Skeletal muscle tissue (tissue), 4 donors: Measurements from ENCODE around the gene DENND5A. TPM values are rescaled to one million over a fixed set of nuclear protein-coding genes. Genes with fewer than 3 reads are reported as not detected.
"Not testable (repeated sequence)": the region's sequence is repeated elsewhere in the genome, so short reads cannot be mapped to it uniquely, and the experiment has no call there.

Source experiments
- H3K27ac ChIP-seq: one replicate; pipeline ENCODE4 v1.7.0; 2013; ENCODE audit warnings: mild to moderate bottlenecking, low read depth, low read length, inconsistent platforms
- H3K27me3 ChIP-seq, 3 donors: one replicate each; pipeline ENCODE4 v1.7.0; 2013; ENCODE audit warnings: low read length in 3 of 3; ENCODE audit not compliant: control insufficient read depth in 3 of 3, insufficient read depth in 3 of 3
- H3K36me3 ChIP-seq, 3 donors: one replicate each; pipeline ENCODE4 v1.7.0; 2013; ENCODE audit warnings: low read length in 3 of 3; ENCODE audit not compliant: control insufficient read depth in 3 of 3, insufficient read depth in 3 of 3
- H3K4me1 ChIP-seq, 3 donors: one replicate each; pipeline ENCODE4 v1.7.0; 2013; ENCODE audit warnings: low read length in 3 of 3, mild to moderate bottlenecking in 3 of 3; ENCODE audit not compliant: control insufficient read depth in 3 of 3, insufficient read depth in 3 of 3
- H3K4me3 ChIP-seq, 3 donors: one replicate each; pipeline ENCODE4 v1.7.0; 2013; ENCODE audit warnings: low read length in 3 of 3
- H3K9ac ChIP-seq, 3 donors: one replicate each; pipeline ENCODE4 v1.7.0; 2013; ENCODE audit warnings: low read length in 3 of 3, mild to moderate bottlenecking in 3 of 3, moderate library complexity in 2 of 3, low read depth in 1 of 3
- H3K9me3 ChIP-seq, 3 donors: one replicate each; pipeline ENCODE4 v1.7.0; 2013; ENCODE audit warnings: low read length in 3 of 3; ENCODE audit not compliant: control insufficient read depth in 3 of 3
- total RNA-seq: library from RNA; depleted of rRNA; stranded (reverse); fragments of >200 nt; gene quantifications from one replicate; pipeline ENCODE4 v1.2.3, GENCODE V29; 2014
- donor health status: Osteomylitis.

DENND5A gene
- total RNA-seq, 1 donor from 2014 or later = 118 TPM

DNA sequence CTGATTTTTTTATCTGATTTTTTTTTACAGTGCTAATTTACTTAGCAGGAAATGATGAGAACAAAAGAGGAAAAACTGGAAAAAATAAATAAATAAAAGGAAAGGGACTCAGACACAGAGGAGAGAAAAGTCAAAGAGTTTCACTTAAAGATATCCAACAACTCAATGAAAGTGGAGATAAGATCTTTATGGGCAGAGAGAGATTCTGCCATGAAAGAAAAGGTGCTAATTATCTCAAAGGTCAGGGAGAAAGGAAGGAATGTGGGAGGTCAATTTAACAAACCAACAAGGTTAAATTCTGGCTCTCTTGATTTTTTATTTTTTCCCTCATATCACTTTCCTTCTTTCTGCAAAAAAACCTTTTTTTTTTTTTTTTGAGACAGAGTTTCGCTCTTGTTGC is 86.0 kb downstream of the DENND5A start:
- no peaks in the 10 kb centered on the region for H3K4me1 ChIP-seq
- peaks cover 11 to 32% (median 28%) of the 10 kb centered on the region in 3 donors for H3K36me3 ChIP-seq
- no peaks in the 10 kb centered on the region for H3K27me3 ChIP-seq
- no peak overlapping the region for H3K4me3 ChIP-seq
- H3K9me3 ChIP-seq = no peaks in the 10 kb centered on the region
- H3K27ac ChIP-seq = no peak overlapping the region
- no peak overlapping the region for H3K9ac ChIP-seq

DNA sequence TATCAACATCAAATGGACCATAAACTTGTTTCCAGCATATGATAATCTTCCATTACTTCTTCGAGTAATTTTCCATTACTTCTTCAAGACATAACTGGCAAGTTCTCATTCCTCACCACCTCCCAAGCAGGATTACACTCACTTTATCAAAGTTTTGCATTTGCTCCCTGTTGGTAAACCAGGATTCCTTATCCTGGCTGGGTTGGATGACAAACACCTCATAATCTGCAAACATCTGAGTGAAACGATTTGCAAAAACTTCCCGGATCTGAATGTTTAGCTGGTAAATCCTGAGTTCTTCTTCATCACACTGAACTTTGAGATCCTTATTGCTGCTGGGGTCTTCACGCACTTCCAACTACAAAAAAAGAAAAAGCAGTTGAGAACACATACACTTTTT is 86.4 kb downstream of the DENND5A start:
- no peak overlapping the region for H3K27ac ChIP-seq
- no peak overlapping the region for H3K4me3 ChIP-seq
- H3K9me3 ChIP-seq = no peaks in the 10 kb centered on the region
- peaks cover 11 to 32% (median 28%) of the 10 kb centered on the region in 3 donors for H3K36me3 ChIP-seq
- no peaks in the 10 kb centered on the region for H3K4me1 ChIP-seq
- no peak overlapping the region for H3K9ac ChIP-seq
- no peaks in the 10 kb centered on the region for H3K27me3 ChIP-seq

DNA sequence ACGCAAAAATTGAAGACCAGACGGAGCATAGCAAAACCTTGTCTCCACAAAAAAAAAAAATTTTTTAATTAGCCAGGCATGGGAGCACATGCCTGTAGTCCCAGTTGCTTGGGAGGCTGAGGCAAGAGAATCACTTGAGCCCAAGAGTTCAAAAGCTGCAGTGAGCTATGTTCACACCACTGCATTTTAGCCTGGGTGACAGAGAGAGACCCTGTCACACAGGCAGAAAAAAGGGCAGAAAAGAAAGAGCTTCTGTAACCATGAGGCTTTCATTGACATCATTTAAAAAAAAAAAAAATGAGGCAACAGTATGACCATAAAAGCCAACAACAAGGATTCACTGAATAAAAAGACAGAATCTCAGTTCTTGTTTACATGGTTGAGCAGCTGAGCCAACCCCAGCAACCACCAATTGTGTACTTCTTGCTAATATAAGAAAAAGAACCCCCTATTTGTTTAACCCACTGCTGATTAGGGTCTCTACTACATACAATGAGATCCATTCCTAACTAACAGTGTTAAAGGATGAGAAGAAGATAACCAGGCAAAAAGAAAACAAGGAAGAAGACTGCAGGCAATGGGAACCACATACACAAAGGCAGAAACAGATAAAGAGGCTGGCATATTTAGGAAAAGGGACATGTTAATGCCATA is 87.6 kb downstream of the DENND5A start:
- H3K4me1 ChIP-seq = no peaks in the 10 kb centered on the region
- H3K9ac ChIP-seq = no peak overlapping the region
- H3K9me3 ChIP-seq = no peaks in the 10 kb centered on the region
- H3K4me3 ChIP-seq = no peak overlapping the region
- H3K27me3 ChIP-seq = no peaks in the 10 kb centered on the region
- H3K27ac ChIP-seq = no peak overlapping the region
- H3K36me3 ChIP-seq = peaks cover 11 to 32% (median 28%) of the 10 kb centered on the region in 3 donors

DNA sequence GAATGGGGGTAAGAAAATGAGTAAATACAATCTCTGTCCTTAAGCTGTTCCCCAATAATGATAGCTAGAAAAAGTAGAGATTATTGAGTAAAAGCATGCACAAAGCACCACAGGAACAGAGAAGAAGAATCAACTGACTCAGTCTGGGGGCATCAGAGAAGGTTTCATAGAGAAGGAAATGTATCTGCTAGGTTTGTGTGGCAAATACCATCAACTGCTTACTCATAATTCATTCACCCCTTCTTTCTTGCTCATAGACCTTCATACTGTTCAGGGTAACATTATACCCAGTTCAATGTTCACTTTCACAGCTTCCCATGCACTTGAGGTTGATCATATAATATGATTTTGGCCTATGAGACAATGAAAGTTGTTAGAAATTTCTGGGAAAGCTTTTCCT is 88.6 kb downstream of the DENND5A start:
- no peak overlapping the region for H3K4me3 ChIP-seq
- H3K36me3 ChIP-seq = peaks cover 11 to 34% (median 28%) of the 10 kb centered on the region in 3 donors

DNA sequence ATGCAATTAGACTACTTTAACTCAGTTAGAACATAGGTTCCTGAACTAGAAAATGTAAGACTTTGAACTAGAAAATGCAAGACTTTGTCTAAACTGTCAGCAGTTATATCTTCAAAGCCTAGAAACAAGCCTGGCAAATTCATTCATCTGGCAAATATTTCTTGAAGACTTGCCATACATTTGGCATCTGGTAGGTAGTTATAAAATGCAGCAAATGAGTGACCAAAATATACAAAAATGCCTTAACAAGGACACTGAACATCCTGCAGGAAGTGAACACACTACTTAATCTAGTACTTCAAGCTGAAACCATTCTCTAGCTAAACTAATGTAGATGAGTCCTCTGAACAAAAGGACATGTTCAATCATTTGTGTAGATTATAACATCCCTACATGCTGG is 89.0 kb downstream of the DENND5A start:
- Histone ChIP-seq H3K4me3 (no peak overlapping the region), H3K27ac (no peak overlapping the region), H3K36me3 (peaks cover 11 to 34% (median 28%) of the 10 kb centered on the region in 3 donors), H3K27me3 (no peaks in the 10 kb centered on the region), H3K9me3 (no peaks in the 10 kb centered on the region), H3K4me1 (peaks cover 0 to under 1% (median 0%) of the 10 kb centered on the region in 3 donors), H3K9ac (no peak overlapping the region)

More for the DNA sequence above, 88.6 kb downstream of the DENND5A start:
- H3K9ac ChIP-seq = no peak overlapping the region
- no peak overlapping the region for H3K27ac ChIP-seq
- H3K4me1 ChIP-seq = no peaks in the 10 kb centered on the region
- H3K9me3 ChIP-seq = no peaks in the 10 kb centered on the region
- H3K27me3 ChIP-seq = no peaks in the 10 kb centered on the region

DNA sequence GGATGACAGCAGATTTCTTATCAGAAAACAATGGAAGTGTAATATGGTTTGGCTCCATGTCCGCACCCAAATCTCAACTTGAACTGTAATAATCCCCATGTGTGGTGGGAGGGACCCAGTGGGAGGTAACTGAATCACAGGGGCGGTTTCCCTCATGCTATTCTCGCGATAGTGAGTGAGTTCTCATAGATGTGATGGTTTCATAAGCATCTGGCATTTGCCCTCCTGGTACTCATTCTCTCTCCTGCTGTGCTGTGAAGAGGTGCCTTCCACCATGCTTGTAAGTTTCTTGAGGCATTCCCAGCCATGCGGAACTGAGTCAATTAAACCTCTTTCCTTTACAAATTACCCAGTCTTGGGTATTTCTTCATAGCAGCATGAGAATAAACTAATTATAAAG is 92.8 kb downstream of the DENND5A start:
- Histone ChIP-seq H3K4me3 (no peak overlapping the region), H3K4me1 (peaks cover 0 to 17% (median 8%) of the 10 kb centered on the region in 3 donors), H3K36me3 (peaks cover 2 to 25% (median 17%) of the 10 kb centered on the region in 3 donors), H3K27ac (no peak overlapping the region), H3K9ac (no peak overlapping the region), H3K27me3 (no peaks in the 10 kb centered on the region), H3K9me3 (no peaks in the 10 kb centered on the region)

DNA sequence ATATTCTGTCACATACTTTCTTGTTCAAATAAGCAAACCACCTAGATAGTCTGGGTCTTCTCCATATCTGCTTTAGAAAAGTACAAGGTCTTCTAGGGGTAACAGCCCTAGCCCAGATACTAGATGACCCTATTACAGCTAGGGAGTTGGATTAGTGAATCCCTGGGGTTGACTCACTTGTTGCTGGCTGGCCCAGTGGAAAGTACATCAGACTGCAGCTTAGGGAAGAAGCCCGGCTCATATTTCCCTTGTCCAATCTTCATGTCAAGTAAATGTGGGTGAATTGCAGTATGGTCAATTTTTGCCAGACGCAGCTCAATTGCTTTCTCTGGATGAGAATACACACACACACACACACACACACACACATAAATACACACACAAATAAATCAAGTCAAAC is 94.7 kb downstream of the DENND5A start:
- Histone ChIP-seq H3K27ac (no peak overlapping the region), H3K27me3 (no peaks in the 10 kb centered on the region), H3K9me3 (no peaks in the 10 kb centered on the region), H3K36me3 (peaks cover 5 to 19% (median 10%) of the 10 kb centered on the region in 3 donors), H3K9ac (no peak overlapping the region), H3K4me1 (peaks cover 0 to 17% (median 8%) of the 10 kb centered on the region in 3 donors), H3K4me3 (no peak overlapping the region)

DNA sequence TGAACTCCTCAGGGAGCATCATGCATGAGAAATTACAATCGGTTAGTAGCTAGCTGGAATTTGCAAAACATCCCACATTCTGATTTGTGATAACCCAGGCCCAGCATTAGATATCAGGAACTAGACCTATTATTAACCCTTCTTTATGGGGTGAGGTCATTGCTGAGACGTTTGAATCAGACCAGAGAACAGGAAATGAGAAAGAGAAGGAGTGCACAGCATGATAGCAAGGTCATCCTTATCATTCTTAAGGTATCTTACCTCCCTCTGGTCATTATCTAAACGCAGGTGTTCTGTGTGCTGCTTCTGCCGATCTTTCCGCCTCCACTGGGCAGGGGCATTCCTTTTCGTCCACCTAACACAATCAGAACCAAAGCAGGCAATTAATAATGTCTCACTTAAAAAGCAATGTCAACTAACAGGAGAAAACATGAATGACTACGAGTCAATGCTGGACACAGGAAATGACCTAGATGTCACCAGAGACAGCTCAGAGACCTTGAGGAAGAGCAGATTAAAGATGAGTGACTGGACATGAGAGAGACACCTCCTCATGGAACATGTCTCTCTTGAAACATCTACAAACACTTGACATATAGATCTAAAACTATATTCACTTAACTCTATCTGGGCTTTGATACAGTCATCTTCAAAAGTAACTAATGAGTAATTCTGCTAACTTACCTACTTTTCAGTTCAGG is 95.4 kb downstream of the DENND5A start:
- no peak overlapping the region for H3K27ac ChIP-seq
- H3K27me3 ChIP-seq = no peaks in the 10 kb centered on the region
- no peak overlapping the region for H3K4me3 ChIP-seq
- no peak overlapping the region for H3K9ac ChIP-seq
- peaks cover 7 to 22% (median 8%) of the 10 kb centered on the region in 3 donors for H3K36me3 ChIP-seq
- peaks cover 0 to 17% (median 8%) of the 10 kb centered on the region in 3 donors for H3K4me1 ChIP-seq
- H3K9me3 ChIP-seq = no peaks in the 10 kb centered on the region

DNA sequence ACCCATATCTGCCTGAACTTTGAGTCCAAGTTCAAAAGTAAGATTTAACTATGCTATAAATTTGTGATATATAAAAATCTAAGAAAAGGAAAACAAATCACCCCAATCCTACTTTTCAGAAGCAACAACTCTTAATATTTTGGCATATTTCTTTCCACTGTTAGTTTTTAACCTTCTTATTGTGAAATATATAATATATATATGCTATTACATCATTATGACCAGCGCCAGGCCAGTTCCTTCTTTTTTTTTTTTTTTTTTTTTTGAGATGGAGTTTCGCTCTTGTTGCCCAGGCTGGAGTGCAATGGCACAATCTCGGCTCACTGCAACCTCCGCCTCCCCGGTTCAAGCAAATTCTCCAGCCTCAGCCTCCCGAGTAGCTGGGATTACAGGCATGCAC is 103.2 kb downstream of the DENND5A start:
- not testable (repeated sequence) for H3K9ac ChIP-seq, H3K27ac ChIP-seq, H3K4me3 ChIP-seq, H3K27me3 ChIP-seq, H3K9me3 ChIP-seq, H3K4me1 ChIP-seq
- H3K36me3 ChIP-seq = peaks cover 9 to 19% (median 10%) of the 10 kb centered on the region in 3 donors

DNA sequence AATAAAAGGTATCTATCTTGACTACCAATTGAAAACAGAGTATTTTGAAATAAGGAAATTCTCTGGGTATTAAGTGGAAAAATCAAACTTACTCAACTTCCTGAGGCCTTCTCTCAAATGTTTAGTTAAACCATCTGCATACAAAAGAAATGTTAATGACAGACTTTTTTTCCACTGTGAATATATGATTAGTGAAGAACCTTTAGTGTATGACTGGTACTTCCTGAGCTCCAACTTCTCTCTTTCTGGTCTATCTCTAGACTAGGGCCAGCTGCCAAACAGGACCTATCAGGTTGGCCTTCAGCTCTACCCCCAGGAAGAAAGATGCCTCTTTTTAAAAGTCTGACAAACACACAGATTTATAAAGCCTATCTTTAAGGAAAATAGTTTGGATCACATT is 105.0 kb downstream of the DENND5A start:
- H3K9ac ChIP-seq = no peak overlapping the region
- no peak overlapping the region for H3K4me3 ChIP-seq
- H3K27me3 ChIP-seq = no peaks in the 10 kb centered on the region
- H3K36me3 ChIP-seq = peaks cover 5 to 14% (median 7%) of the 10 kb centered on the region in 3 donors
- no peak overlapping the region for H3K27ac ChIP-seq
- H3K4me1 ChIP-seq = peaks cover 0 to 3% (median 0%) of the 10 kb centered on the region in 3 donors
- H3K9me3 ChIP-seq = no peaks in the 10 kb centered on the region
